Activated CD8-positive, alpha-beta memory T cell treated with anti-CD3 and anti-CD28 coated beads, Interleukin-2, amount 10 ng/mL, durations not matched to agents 7 days and 5 days (primary cell): ENCODE results near the gene GRIN3B. TPM values are rescaled to one million over a fixed set of nuclear protein-coding genes. Genes with fewer than 3 reads are reported as not detected.

Experiments used
- ATAC-seq: fragments of 150-1000 bp; cut with Tn5 transposase; one replicate; pipeline ENCODE4 v1.10.0; 2021; ENCODE audit warnings: moderate library complexity
- CTCF ChIA-PET: fragments of 350-600 bp; sonication (Branson Sonifier 250); formaldehyde crosslinking; loops from one replicate; lab custom pipeline; 2021; ENCODE audit warnings: antibody characterized with exemption; lab: Charles Lee
- DNase-seq: peaks from one replicate; pipeline ENCODE4 v3.0.0-alpha.2; 2020
- H3K27ac Mint-ChIP-seq: one replicate; pipeline ENCODE4 v1.8.0; 2021; ENCODE audit warnings: mild to moderate bottlenecking, mixed read lengths
- H3K27me3 Mint-ChIP-seq: one replicate; pipeline ENCODE4 v1.8.0; 2021; ENCODE audit warnings: mixed read lengths
- H3K36me3 Mint-ChIP-seq: one replicate; pipeline ENCODE4 v1.8.0; 2021; ENCODE audit warnings: mild to moderate bottlenecking, mixed read lengths
- H3K4me1 Mint-ChIP-seq: one replicate; pipeline ENCODE4 v1.8.0; 2021; ENCODE audit warnings: mixed read lengths
- H3K4me3 Mint-ChIP-seq: one replicate; pipeline ENCODE4 v1.8.0; 2021; ENCODE audit warnings: mild to moderate bottlenecking, moderate library complexity, mixed read lengths
- H3K9me3 Mint-ChIP-seq: one replicate; pipeline ENCODE4 v1.8.0; 2022; ENCODE audit warnings: low read depth, mixed read lengths
- total RNA-seq, 2 experiments: library from RNA; stranded (reverse); gene quantifications; one replicate each; pipeline ENCODE4 v1.2.3, GENCODE V29; 2021

The GRIN3B gene
- total RNA-seq, 2 experiments from 2014 or later: not detected

DNA sequence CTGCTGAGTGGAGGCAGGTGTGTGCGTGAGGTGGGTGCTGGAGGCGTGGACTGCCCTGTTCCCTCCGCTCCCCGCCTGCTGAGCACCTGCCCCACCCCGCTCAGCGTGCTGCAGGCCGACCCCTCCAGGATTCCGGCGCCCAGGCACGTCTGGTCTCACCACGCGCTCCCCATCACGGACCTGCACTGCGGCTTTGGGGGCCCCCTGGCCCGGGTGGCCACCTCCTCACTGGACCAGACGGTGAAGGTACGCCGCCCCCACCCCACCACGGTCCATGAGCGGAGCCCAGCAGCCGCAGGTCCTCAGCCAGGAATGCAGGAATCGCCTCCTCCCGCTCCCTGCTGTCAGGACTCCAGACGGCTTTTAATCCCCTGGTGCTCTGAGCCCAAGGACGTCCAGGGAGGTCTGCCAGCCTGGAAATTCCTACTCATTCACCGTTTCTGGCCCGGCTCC is 10.1 kb upstream of the GRIN3B start:
- ATAC-seq (no peak), DNase-seq (no peak)
- no peaks in the 10 kb centered on the region for H3K27me3 Mint-ChIP-seq
- peaks cover 12% of the 10 kb centered on the region for H3K36me3 Mint-ChIP-seq
- CTCF ChIA-PET: no interaction called here
- no peaks in the 10 kb centered on the region for H3K9me3 Mint-ChIP-seq
- no peak overlapping the region for H3K4me3 Mint-ChIP-seq
- no peak overlapping the region for H3K27ac Mint-ChIP-seq
- peaks cover 21% of the 10 kb centered on the region for H3K4me1 Mint-ChIP-seq

DNA sequence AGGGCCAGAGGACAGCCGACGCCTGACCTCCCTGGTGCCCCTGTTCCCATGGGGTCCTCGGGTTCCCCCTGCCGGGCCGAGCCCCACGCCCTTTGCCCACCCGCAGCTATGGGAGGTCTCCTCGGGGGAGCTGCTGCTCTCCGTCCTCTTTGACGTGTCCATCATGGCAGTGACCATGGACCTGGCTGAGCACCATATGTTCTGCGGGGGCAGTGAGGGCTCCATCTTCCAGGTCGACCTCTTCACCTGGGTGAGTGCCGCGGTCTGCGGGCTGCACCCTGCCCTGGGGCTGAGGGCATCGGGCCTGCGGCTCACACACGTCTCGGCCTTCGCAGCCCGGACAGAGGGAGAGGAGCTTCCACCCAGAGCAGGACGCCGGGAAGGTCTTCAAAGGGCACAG is 9.5 kb upstream of the GRIN3B start:
- Mint-ChIP-seq H3K36me3 (peaks cover 12% of the 10 kb centered on the region), H3K27me3 (no peaks in the 10 kb centered on the region), H3K4me1 (peaks cover 21% of the 10 kb centered on the region), H3K27ac (no peak overlapping the region), H3K4me3 (no peak overlapping the region), H3K9me3 (no peaks in the 10 kb centered on the region)
- CTCF ChIA-PET: no interaction called here
- DNase-seq (no peak), ATAC-seq (no peak)

DNA sequence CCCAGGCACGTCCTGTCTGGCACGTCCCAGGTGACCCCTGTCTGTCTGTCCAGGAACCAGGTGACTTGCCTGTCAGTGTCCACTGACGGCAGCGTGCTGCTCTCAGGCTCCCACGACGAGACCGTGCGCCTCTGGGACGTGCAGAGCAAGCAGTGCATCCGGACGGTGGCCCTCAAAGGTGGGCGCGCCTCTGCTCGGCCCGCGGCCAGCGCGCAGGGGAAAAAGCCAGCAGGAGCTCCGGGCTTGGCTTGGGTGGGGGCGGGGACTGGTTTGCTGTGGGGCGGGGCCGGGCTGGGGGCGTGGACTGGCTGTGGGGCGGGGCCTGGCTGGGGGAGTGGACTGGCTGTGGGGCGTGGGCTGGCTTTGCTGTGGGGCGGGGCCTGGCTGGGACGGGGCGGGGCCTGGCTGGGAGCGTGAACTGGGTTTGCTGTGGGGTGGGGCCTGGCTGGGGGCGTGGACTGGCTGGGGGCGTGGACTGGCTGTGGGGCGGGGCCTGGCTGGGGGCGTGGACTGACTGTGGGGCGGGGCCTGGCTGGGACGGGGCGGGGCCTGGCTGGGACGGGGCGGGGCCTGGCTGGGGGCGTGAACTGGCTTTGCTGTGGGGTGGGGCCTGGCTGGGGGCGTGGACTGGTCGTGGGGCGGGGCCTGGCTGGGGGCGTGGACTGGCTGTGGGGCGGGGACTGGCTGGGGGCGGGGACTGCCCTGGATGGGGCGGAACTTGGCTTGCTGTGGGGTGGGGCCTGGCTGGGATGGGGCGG is 8.9 kb upstream of the GRIN3B start:
- no peak overlapping the region for H3K27ac Mint-ChIP-seq
- CTCF ChIA-PET: no interaction called here
- peak; percentile 76 for DNase-seq

DNA sequence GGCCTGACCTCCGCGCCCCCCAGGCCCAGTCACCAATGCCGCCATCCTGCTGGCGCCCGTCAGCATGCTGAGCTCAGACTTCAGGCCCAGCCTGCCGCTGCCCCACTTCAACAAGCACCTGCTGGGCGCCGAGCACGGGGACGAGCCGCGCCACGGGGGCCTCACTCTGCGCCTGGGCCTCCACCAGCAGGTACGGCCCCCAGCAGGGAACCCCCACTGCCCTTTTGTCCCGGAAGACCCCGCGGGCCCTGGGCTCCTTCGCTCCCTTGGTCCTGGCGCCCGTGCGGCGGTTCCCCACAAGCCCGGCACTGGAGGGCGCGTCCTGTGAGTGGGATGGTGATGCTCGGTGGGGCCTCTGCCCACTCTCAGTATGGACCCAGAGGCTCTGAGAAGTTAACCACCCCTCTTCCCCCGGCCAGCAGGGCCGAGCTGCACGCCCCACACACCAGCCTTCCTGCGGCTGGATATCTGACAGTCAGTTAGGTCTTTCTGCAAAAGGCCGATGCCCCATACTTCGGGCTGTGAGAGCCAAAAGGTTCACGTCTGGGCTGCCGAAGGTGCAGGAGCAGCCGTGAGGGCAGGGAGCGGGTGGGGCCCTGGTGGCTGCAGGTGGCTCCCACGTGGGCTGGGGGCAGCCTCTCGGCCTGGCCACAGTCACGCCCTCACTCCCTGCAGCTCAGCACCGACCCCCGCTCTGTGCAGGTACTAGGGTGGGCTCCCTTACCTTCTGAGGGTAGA is 8.1 kb upstream of the GRIN3B start:
- H3K4me3 Mint-ChIP-seq: no peak overlapping the region
- no peak for DNase-seq
- ATAC-seq: no peak
- H3K4me1 Mint-ChIP-seq: peaks cover 30% of the 10 kb centered on the region
- H3K27me3 Mint-ChIP-seq: peaks cover 9% of the 10 kb centered on the region
- no peak overlapping the region for H3K27ac Mint-ChIP-seq
- no peaks in the 10 kb centered on the region for H3K9me3 Mint-ChIP-seq
- H3K36me3 Mint-ChIP-seq: peaks cover 12% of the 10 kb centered on the region
- CTCF ChIA-PET: interaction anchor here (0.7 kb wide), 1 partner anchor 70 kb away, joined by 3 read pairs; no protein-coding TSS in a partner anchor

More for the DNA sequence above, 8.9 kb upstream of the GRIN3B start:
- H3K4me3 Mint-ChIP-seq: no peak overlapping the region
- H3K9me3 Mint-ChIP-seq: no peaks in the 10 kb centered on the region
- H3K36me3 Mint-ChIP-seq: peaks cover 12% of the 10 kb centered on the region
- peaks cover 2% of the 10 kb centered on the region for H3K27me3 Mint-ChIP-seq
- peaks cover 25% of the 10 kb centered on the region for H3K4me1 Mint-ChIP-seq
- ATAC-seq: peak; percentile 63

DNA sequence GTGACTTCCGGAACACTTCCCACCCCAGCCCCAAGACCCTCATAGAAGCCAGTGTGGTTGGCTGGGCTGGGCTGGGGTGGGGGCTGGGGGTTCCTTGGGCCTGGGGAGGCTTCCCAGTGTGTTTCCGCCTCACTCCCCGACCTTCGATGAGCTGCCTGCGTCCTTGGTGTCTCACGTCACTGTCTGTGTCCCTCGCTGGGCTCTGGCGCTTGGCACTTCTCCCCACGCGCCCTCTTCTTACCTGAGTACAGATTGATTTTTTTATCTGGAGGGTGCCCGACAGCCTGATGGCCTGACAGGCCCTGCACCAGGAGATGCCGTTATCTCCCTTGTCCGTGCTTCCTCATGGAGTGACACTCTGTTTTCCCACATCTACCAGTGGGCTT is 7.6 kb upstream of the GRIN3B start:
- DNase-seq (no peak), ATAC-seq (no peak)
- no peak overlapping the region for H3K27ac Mint-ChIP-seq
- no peak overlapping the region for H3K4me3 Mint-ChIP-seq
- peaks cover 11% of the 10 kb centered on the region for H3K36me3 Mint-ChIP-seq
- CTCF ChIA-PET: no interaction called here
- H3K4me1 Mint-ChIP-seq: peaks cover 31% of the 10 kb centered on the region
- peaks cover 12% of the 10 kb centered on the region for H3K27me3 Mint-ChIP-seq
- no peaks in the 10 kb centered on the region for H3K9me3 Mint-ChIP-seq

DNA sequence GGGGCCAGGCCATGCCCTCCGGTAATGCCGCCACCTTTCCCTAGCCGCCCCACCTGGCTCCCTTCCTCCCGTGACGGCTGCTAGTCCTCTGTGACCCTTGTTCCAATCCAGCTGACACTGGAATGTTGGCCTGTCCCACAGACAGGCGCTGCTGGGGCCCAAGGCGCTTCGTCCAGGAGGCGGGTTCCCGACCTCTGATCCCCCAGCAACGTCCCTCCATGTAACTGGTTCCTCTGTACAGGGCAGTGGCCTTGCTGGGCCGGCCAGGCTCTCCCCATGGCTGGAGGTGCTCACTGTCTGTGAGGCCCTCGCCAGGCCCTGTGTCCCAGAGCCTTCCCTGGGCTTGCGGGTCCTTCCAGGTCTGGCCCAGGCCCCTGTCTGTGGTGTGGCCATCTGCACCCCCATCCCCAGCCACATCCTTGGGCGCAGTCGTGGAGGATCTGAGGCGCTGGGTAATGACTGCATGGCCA is 6.8 kb upstream of the GRIN3B start:
- CTCF ChIA-PET: no interaction called here
- Mint-ChIP-seq H3K27me3 (peaks cover 19% of the 10 kb centered on the region), H3K36me3 (peaks cover 8% of the 10 kb centered on the region), H3K4me1 (peaks cover 27% of the 10 kb centered on the region), H3K27ac (no peak overlapping the region), H3K4me3 (no peak overlapping the region), H3K9me3 (no peaks in the 10 kb centered on the region)
- ATAC-seq (no peak), DNase-seq (no peak)

GRCh38 chr19:993831-994393 is 6.3 kb upstream of the GRIN3B start:
- H3K9me3 Mint-ChIP-seq: no peaks in the 10 kb centered on the region
- CTCF ChIA-PET: no interaction called here
- peaks cover 22% of the 10 kb centered on the region for H3K4me1 Mint-ChIP-seq
- peaks cover 22% of the 10 kb centered on the region for H3K27me3 Mint-ChIP-seq
- DNase-seq (no peak), ATAC-seq (no peak)
- H3K4me3 Mint-ChIP-seq: no peak overlapping the region
- H3K36me3 Mint-ChIP-seq: peaks cover 8% of the 10 kb centered on the region
- H3K27ac Mint-ChIP-seq: no peak overlapping the region

DNA sequence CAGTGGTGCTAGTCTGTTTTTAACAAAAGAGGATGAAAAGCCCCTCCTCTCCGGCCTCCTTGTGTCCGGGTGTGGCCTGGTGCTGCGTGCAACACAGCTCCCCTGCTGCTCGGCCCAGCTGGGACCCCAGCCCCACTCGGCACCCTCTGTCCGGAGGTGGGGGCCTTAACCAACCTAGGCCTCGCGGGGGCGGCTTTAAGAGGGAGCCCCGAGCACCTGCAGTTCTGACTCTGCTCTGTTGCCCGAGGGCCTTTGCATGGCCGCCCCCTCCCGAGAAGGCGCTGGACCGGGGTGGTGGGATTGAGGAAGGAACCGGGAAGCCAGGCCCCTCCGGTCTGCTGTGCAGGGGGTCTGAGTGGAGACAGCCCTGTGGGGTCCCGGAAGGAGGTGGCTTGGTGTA is 5.7 kb upstream of the GRIN3B start:
- no peak overlapping the region for H3K27ac Mint-ChIP-seq
- peaks cover 28% of the 10 kb centered on the region for H3K27me3 Mint-ChIP-seq
- peaks cover 8% of the 10 kb centered on the region for H3K36me3 Mint-ChIP-seq
- no peak overlapping the region for H3K4me3 Mint-ChIP-seq
- CTCF ChIA-PET: no interaction called here
- ATAC-seq (no peak), DNase-seq (no peak)
- H3K4me1 Mint-ChIP-seq: peaks cover 19% of the 10 kb centered on the region
- H3K9me3 Mint-ChIP-seq: no peaks in the 10 kb centered on the region

DNA sequence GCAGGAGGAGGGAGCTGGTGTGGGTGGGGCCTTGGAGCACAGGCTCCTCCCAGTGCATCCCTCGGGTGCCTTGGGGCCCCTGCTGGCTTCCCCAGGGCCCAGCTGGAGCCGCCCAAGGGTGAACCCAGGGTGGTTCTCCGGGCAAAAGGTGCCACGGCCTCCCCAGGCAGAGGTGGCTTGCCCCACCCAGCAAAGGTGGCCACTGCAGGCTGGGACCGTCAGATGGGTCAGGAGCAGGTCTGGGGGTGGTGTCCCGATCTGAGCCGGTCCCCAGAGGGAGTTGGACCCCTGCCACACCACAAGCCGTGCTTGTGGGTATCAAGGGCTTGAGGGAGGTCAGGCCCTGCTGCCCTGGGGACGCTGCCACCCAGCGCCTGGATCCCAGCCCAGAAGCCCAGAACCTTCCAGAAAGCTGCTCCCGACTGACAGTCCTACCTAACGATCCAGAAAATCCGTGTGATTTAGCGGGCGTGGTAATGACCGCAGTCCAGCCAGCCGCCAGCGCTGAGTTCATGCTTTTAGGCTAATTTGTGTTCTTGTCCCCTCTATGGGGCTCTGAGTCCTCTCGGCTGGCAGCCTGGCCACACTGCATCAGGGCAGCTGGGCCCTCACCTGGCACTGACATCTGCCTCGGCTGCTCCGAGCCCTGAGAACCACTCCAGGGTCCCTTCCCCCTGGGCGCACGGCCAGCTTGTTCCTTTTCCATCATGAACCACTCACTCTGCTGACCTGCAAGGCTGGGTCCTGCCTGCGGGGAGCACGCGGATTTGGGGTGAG is 5.0 kb upstream of the GRIN3B start:
- DNase-seq: no peak
- Mint-ChIP-seq H3K27ac (no peak overlapping the region), H3K4me1 (peaks cover 15% of the 10 kb centered on the region), H3K9me3 (no peaks in the 10 kb centered on the region), H3K36me3 (peaks cover 8% of the 10 kb centered on the region), H3K27me3 (peaks cover 32% of the 10 kb centered on the region), H3K4me3 (no peak overlapping the region)
- no peak for ATAC-seq
- CTCF ChIA-PET: interaction anchor here (2.1 to 4.7 kb wide), 2 partner anchors 10 to 73 kb away, joined by 8 to 23 read pairs; partner anchors contain the start of gene WDR18

GRCh38 chr19:996051-996838 is 4.0 kb upstream of the GRIN3B start:
- peak overlapping the region; percentile 52 for H3K27ac Mint-ChIP-seq
- CTCF ChIA-PET: interaction anchor here (0.7 to 4.7 kb wide), 7 partner anchors 8 to 198 kb away, joined by 3 to 23 read pairs (median 5); partner anchors contain the start of genes MED16, RNU6-9 and WDR18
- no peak overlapping the region for H3K4me3 Mint-ChIP-seq
- H3K36me3 Mint-ChIP-seq: peaks cover 4% of the 10 kb centered on the region
- peaks cover 15% of the 10 kb centered on the region for H3K4me1 Mint-ChIP-seq
- H3K27me3 Mint-ChIP-seq: peaks cover 35% of the 10 kb centered on the region
- ATAC-seq: peak; percentile 56
- no peaks in the 10 kb centered on the region for H3K9me3 Mint-ChIP-seq
- DNase-seq: peak; percentile 80

DNA sequence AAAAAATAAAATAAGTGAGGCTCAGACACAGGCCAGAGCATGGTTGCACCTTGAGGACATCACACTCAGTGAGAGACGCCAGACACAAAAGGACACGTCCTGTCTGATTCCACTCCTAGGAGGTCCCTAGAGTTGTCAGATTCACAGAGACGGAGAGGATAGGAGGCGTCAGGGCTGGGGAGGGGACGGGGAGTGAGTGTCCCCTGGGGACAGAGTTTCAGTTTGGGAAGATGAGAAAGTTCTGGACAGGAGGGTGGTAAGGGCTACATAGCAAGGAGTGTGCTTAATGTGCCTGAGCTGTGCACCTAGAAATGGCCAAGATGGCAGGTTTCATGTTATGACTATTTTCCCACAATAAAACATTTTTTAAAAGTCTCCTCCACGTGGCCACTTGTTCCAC is 2.2 kb upstream of the GRIN3B start:
- Mint-ChIP-seq H3K9me3 (no peaks in the 10 kb centered on the region), H3K4me1 (peaks cover 15% of the 10 kb centered on the region), H3K27ac (no peak overlapping the region), H3K36me3 (no peaks in the 10 kb centered on the region), H3K4me3 (no peak overlapping the region), H3K27me3 (peaks cover 39% of the 10 kb centered on the region)
- no peak for DNase-seq
- CTCF ChIA-PET: interaction anchor here (1.4 to 4.7 kb wide), 5 partner anchors 10 to 140 kb away, joined by 4 to 23 read pairs (median 7); partner anchors contain the start of gene WDR18
- ATAC-seq: no peak

DNA sequence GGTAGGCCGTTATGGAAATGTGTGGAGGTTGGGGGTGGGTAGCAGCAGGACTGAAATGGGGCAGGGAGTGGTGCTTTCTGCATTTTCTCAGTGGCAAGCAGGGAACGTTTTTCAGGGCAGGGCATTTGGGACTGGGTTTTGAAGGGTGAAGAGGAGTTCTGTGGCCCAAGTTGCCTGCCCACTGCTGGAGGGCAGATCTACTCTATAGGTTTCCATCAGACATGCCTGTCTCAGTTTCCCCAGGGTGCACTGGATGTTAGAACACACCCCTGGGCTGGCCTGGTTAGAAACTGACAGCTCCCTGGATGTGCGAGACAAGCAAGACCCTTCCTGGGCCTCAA is 870 bp upstream of the GRIN3B start:
- H3K9me3 Mint-ChIP-seq: no peaks in the 10 kb centered on the region
- H3K4me3 Mint-ChIP-seq: no peak overlapping the region
- ATAC-seq (no peak), DNase-seq (no peak)
- H3K27me3 Mint-ChIP-seq: peaks cover 39% of the 10 kb centered on the region
- peaks cover 15% of the 10 kb centered on the region for H3K4me1 Mint-ChIP-seq
- CTCF ChIA-PET: interaction anchor here (0.7 to 4.7 kb wide), 4 partner anchors 11 to 136 kb away, joined by 3 to 23 read pairs (median 6); partner anchors contain the start of gene WDR18
- H3K27ac Mint-ChIP-seq: no peak overlapping the region
- H3K36me3 Mint-ChIP-seq: no peaks in the 10 kb centered on the region
